Thymus (tissue), 14 donors: ENCODE data around the gene RAN. TPM values are rescaled to one million over a fixed set of nuclear protein-coding genes. Genes with fewer than 3 reads are reported as not detected.

Experiments
- DNase-seq, 9 donors: peaks; one replicate each; pipeline ENCODE4 v3.0.0-alpha.2; 2013; ENCODE audit warnings: low spot score in 9 of 9, low read depth in 6 of 9, missing footprints in 1 of 9
- H3K27ac ChIP-seq, 2 donors: one replicate each; pipeline ENCODE4 v1.5.1; 2013; ENCODE audit warnings: control low read depth in 1 of 2, low read depth in 1 of 2, low read length in 1 of 2, mild to moderate bottlenecking in 1 of 2, moderate library complexity in 1 of 2
- H3K27me3 ChIP-seq, 2 donors: one replicate each; pipeline ENCODE4 v1.5.1; 2013; ENCODE audit warnings: low read length in 1 of 2; ENCODE audit not compliant: control insufficient read depth in 2 of 2, insufficient read depth in 1 of 2
- H3K36me3 ChIP-seq, 2 donors: one replicate each; pipeline ENCODE4 v1.5.1; 2013; ENCODE audit warnings: low read length in 1 of 2, mild to moderate bottlenecking in 1 of 2, moderate library complexity in 1 of 2; ENCODE audit not compliant: control insufficient read depth in 2 of 2, insufficient read depth in 2 of 2
- H3K4me1 ChIP-seq, 2 donors: one replicate each; pipeline ENCODE4 v1.5.1; 2013; ENCODE audit warnings: low read length in 2 of 2; ENCODE audit not compliant: control insufficient read depth in 2 of 2, insufficient read depth in 2 of 2
- H3K4me3 ChIP-seq, 2 donors: one replicate each; pipeline ENCODE4 v1.5.1; 2013; ENCODE audit warnings: low read length in 2 of 2, control low read depth in 1 of 2, mild to moderate bottlenecking in 1 of 2
- H3K9me3 ChIP-seq, 2 donors: one replicate each; pipeline ENCODE4 v1.5.1; 2013; ENCODE audit warnings: low read length in 1 of 2, mild to moderate bottlenecking in 1 of 2; ENCODE audit not compliant: control insufficient read depth in 2 of 2, insufficient read depth in 1 of 2
- WGBS: extraction: QIAGEN DNeasy Blood & Tissue Kit; methylation state at CpG from one replicate; pipeline ENCODE4 v1.1.7; 2013; 5-methylcytosine and 5-hydroxymethylcytosine counted together
- long read RNA-seq, 10 donors: transcript quantifications; one replicate each; lab custom pipeline, GENCODE V29; 2026
- polyA plus RNA-seq: library from polyadenylated mRNA; stranded (reverse); fragments of 200-250 nt; gene quantifications from one replicate; pipeline ENCODE4 v1.2.3, GENCODE V29; 2013
- total RNA-seq: library from RNA; stranded (reverse); fragments of 120-200 nt; gene quantifications from one replicate; pipeline ENCODE4 v1.2.4, GENCODE V29; 2013
- donor health status: healthy.

RAN gene
- total RNA-seq, result 1,047 TPM
- polyA plus RNA-seq, result 295 TPM
- long read RNA-seq, donor 1, transcript RAN-212 (7 exons, 2,661 nt), result major isoform, 32 of 35 reads
- long read RNA-seq, donor 1, partial matches to known transcripts, result 0 of 35 reads
- long read RNA-seq, donor 1, other reads (novel, unspliced or antisense), result 0 of 35 reads
- long read RNA-seq, donor 2, result 0 reads
- long read RNA-seq, donor 3, transcript RAN-203 (6 exons, 2,455 nt), result minor isoform, 9 of 679 reads
- long read RNA-seq, donor 3, transcript RAN-212 (7 exons, 2,661 nt), result major isoform, 444 of 679 reads
- long read RNA-seq, donor 3, transcript RAN-202 (6 exons, 1,530 nt), result minor isoform, 47 of 679 reads
- long read RNA-seq, donor 3, partial matches to known transcripts, result 153 of 679 reads
- long read RNA-seq, donor 3, other reads (novel, unspliced or antisense), result 22 of 679 reads
- long read RNA-seq, donor 4, transcript RAN-212 (7 exons, 2,661 nt), result major isoform, 138 of 659 reads
- long read RNA-seq, donor 4, transcript RAN-202 (6 exons, 1,530 nt), result minor isoform, 19 of 659 reads
- long read RNA-seq, donor 4, partial matches to known transcripts, result 494 of 659 reads
- long read RNA-seq, donor 4, other reads (novel, unspliced or antisense), result 5 of 659 reads
- long read RNA-seq, donor 5, transcript RAN-202 (6 exons, 1,530 nt), result minor isoform, 45 of 763 reads
- long read RNA-seq, donor 5, transcript RAN-203 (6 exons, 2,455 nt), result minor isoform, 12 of 763 reads
- long read RNA-seq, donor 5, transcript RAN-212 (7 exons, 2,661 nt), result major isoform, 491 of 763 reads
- long read RNA-seq, donor 5, partial matches to known transcripts, result 181 of 763 reads
- long read RNA-seq, donor 5, other reads (novel, unspliced or antisense), result 31 of 763 reads
- long read RNA-seq, donor 6, transcript RAN-203 (6 exons, 2,455 nt), result minor isoform, 11 of 423 reads
- long read RNA-seq, donor 6, transcript RAN-212 (7 exons, 2,661 nt), result major isoform, 197 of 423 reads
- long read RNA-seq, donor 6, transcript RAN-202 (6 exons, 1,530 nt), result minor isoform, 34 of 423 reads
- long read RNA-seq, donor 6, partial matches to known transcripts, result 172 of 423 reads
- long read RNA-seq, donor 6, other reads (novel, unspliced or antisense), result 7 of 423 reads
- long read RNA-seq, donor 7, transcript RAN-203 (6 exons, 2,455 nt), result minor isoform, 24 of 1,182 reads
- long read RNA-seq, donor 7, transcript RAN-202 (6 exons, 1,530 nt), result minor isoform, 34 of 1,182 reads
- long read RNA-seq, donor 7, transcript RAN-212 (7 exons, 2,661 nt), result major isoform, 315 of 1,182 reads
- long read RNA-seq, donor 7, partial matches to known transcripts, result 793 of 1,182 reads
- long read RNA-seq, donor 7, other reads (novel, unspliced or antisense), result 16 of 1,182 reads
- long read RNA-seq, donor 8, transcript RAN-203 (6 exons, 2,455 nt), result minor isoform, 5 of 329 reads
- long read RNA-seq, donor 8, transcript RAN-202 (6 exons, 1,530 nt), result minor isoform, 13 of 329 reads
- long read RNA-seq, donor 8, transcript RAN-212 (7 exons, 2,661 nt), result major isoform, 117 of 329 reads
- long read RNA-seq, donor 8, partial matches to known transcripts, result 194 of 329 reads
- long read RNA-seq, donor 8, other reads (novel, unspliced or antisense), result 0 of 329 reads
- long read RNA-seq, donor 9, transcript RAN-202 (6 exons, 1,530 nt), result minor isoform, 37 of 757 reads
- long read RNA-seq, donor 9, transcript RAN-212 (7 exons, 2,661 nt), result major isoform, 245 of 757 reads
- long read RNA-seq, donor 9, transcript RAN-203 (6 exons, 2,455 nt), result minor isoform, 9 of 757 reads
- long read RNA-seq, donor 9, partial matches to known transcripts, result 452 of 757 reads
- long read RNA-seq, donor 9, other reads (novel, unspliced or antisense), result 12 of 757 reads
- long read RNA-seq, donor 10, transcript RAN-212 (7 exons, 2,661 nt), result major isoform, 200 of 703 reads
- long read RNA-seq, donor 10, transcript RAN-202 (6 exons, 1,530 nt), result minor isoform, 19 of 703 reads
- long read RNA-seq, donor 10, transcript RAN-203 (6 exons, 2,455 nt), result minor isoform, 8 of 703 reads
- long read RNA-seq, donor 10, partial matches to known transcripts, result 456 of 703 reads
- long read RNA-seq, donor 10, other reads (novel, unspliced or antisense), result 17 of 703 reads

DNA sequence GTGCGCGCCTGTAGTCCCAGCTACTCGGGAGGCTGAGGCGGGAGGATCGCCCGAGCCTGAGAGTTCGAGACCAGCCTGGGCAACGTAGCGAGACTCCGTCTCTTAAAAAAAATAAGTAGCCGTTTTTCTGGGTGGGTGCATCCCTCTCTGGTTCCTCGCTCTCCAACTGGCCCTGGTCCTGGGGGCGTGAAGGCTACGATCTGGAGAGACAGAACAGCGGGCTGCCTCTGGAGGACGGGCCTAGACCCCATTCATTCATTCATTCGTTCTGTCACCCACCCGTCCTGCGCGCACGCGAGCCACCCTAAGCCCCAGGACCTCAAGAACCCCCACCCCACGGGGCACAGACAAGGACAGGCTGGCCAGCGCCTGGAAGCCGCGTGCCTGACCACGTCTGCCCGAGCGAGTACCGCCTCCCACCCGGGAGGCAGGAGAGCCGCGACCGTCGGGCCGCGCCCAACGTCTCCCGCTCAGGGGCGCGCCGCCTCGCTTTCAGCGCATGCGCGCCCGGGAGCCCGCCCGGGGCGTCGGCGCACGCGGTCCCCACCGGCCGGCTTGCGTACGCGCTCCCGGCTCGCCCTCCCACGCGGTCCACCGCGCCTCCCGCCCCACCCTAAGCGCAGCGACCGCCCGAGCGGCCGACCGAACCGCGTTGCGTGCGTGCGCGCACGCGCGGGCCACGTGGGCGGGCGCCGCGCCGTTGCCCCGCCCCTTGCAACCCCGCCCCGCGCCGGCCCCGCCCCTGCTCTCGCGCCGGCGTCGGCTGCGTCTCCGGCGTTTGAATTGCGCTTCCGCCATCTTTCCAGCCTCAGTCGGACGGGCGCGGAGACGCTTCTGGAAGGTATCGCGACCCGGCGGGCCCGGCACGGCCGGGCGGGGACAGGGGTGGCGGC is at the start of gene RAN:
Gene RAN, plus strand, starts transcription at position 781 of the 893 bp plus-strand sequence. CDS start 528 bp downstream, outside the sequence.
- Histone ChIP-seq H3K4me3 (peak within 1 kb of the TSS; percentile 76 to 87), H3K36me3 (peaks cover 20 to 39% of the 10 kb centered on the region in 2 donors), H3K27ac (peak within 1 kb of the TSS; percentile 81 to 90), H3K9me3 (no peaks in the 10 kb centered on the region), H3K4me1 (peaks cover 6 to 25% of the 10 kb centered on the region in 2 donors), H3K27me3 (no peaks in the 10 kb centered on the region)
- WGBS, result 4% methylated on average over 118 of the region's 118 CpGs
- peak; percentile 39 to 90 (median 78) for DNase-seq

DNA sequence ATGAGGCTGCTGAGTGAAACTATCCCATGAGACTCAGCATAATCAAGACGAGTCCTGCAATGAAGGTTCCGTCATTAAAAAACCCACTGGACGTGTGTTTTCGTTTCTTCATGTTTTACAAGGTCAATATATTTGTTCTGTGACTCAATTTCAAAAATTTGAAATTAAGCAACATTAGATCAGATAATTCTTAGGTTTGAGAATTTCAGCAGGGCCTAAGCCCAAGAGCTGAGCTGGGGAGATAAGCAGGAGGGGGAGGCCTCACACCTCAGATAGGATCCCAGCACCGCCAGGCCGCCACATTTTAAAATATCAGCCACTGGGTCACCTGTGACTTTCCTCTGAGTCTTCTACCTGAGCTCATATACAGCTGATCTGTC is 46.1 kb upstream of the RAN start:
- WGBS, result 97% methylated on average over 6 of the region's 6 CpGs
- DNase-seq, result no peak
- no peak overlapping the region for H3K4me3 ChIP-seq

DNA sequence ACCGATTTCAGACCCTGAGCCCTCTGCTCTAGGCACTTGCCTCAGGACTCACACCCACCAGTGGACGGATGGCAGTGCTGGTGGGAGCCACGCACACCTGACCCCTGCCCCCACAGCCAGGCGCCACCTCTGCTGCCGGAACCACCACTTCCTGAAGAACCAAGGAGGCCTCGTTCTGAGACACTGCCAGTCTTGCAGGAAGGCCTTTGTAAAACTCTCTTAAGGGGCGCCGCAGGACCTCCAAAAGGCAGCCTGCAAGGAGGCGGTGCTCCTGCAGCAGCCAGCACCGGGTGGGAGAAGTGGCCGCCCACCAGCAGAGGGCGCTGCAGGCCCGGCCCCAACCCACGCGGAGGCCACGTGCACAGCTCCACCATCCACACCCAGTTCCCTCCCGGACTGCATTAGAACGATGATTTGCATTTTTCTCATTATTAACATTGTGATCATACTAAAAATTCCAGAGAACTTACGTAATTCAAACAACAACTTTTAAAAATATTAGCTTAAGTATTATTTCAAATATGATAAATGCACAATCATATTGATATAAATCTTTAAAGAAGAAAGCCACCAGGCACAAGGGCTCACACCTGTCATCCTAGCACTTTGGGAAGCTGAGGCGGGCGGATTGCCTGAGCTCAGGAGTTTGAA is 45.6 kb upstream of the RAN start:
- Histone ChIP-seq H3K27ac (peak overlapping the region; percentile 8 to 20), H3K4me1 (peaks cover 3 to 18% of the 10 kb centered on the region in 2 donors)
- WGBS, result 71% methylated on average over 21 of the region's 21 CpGs

More for the DNA sequence above, 46.1 kb upstream of the RAN start:
- Histone ChIP-seq H3K27ac (peak overlapping the region; percentile 8 to 20), H3K27me3 (no peaks in the 10 kb centered on the region), H3K4me1 (peaks cover 3 to 18% of the 10 kb centered on the region in 2 donors), H3K9me3 (no peaks in the 10 kb centered on the region), H3K36me3 (peaks cover 6 to 12% of the 10 kb centered on the region in 2 donors)

DNA sequence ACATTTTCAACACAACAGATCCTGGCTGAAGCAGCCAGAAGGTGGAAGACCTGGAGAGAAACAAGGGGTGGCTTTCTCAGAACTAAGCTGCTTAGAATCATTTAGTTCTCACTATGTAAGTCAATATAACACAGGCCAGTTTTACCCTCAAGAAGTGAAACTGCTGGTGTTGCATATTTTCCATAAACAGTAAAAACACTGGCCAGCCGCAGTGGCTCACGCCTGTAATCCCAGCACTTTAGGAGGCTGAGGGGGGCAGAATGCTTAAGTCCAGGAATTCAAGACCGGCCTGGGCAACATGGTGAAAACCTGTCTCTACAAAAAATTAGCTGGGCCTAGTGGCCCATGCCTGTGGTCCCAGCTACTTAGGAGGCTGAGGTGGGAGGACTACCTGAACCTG is 44.4 kb upstream of the RAN start:
- H3K4me1 ChIP-seq, result peaks cover 3 to 18% of the 10 kb centered on the region in 2 donors
- DNase-seq, result no peak
- no peaks in the 10 kb centered on the region for H3K27me3 ChIP-seq
- H3K9me3 ChIP-seq, result no peaks in the 10 kb centered on the region
- peaks cover 0 to 10% of the 10 kb centered on the region in 2 donors for H3K36me3 ChIP-seq
- 94% methylated on average over 3 of the region's 3 CpGs for whole genome bisulfite sequencing
- no peak overlapping the region for H3K4me3 ChIP-seq
- no peak overlapping the region for H3K27ac ChIP-seq

More for the DNA sequence above, 45.6 kb upstream of the RAN start:
- Histone ChIP-seq H3K36me3 (peaks cover 5 to 10% of the 10 kb centered on the region in 2 donors), H3K27me3 (no peaks in the 10 kb centered on the region), H3K9me3 (no peaks in the 10 kb centered on the region), H3K4me3 (no peak overlapping the region)
- DNase-seq, result peak in 3 of 9 donors; percentile 50 to 64 (median 58)

DNA sequence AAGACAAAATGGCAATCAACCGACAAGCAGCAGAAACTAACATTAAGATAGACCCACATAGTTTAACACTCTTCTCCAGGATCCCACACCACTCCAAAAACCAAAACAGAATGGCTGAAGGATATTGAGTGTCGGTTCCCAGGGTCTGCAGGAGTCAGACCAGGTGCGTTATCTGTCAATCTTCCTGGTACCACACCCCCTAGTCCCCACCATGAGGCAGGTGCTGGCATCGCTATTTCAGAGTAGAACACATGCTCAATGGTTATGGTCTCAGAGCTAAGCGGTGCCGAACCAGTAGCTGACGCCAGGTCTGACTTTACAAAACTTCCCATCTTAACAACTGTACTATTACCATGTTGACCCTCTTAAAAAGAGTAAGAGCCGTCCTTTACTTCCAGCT is 43.0 kb upstream of the RAN start:
- no peak overlapping the region for H3K27ac ChIP-seq
- H3K27me3 ChIP-seq, result no peaks in the 10 kb centered on the region
- no peaks in the 10 kb centered on the region for H3K36me3 ChIP-seq
- H3K4me3 ChIP-seq, result no peak overlapping the region
- peaks cover 3 to 18% of the 10 kb centered on the region in 2 donors for H3K4me1 ChIP-seq
- DNase-seq, result no peak
- 94% methylated on average over 8 of the region's 8 CpGs for WGBS
- no peaks in the 10 kb centered on the region for H3K9me3 ChIP-seq

DNA sequence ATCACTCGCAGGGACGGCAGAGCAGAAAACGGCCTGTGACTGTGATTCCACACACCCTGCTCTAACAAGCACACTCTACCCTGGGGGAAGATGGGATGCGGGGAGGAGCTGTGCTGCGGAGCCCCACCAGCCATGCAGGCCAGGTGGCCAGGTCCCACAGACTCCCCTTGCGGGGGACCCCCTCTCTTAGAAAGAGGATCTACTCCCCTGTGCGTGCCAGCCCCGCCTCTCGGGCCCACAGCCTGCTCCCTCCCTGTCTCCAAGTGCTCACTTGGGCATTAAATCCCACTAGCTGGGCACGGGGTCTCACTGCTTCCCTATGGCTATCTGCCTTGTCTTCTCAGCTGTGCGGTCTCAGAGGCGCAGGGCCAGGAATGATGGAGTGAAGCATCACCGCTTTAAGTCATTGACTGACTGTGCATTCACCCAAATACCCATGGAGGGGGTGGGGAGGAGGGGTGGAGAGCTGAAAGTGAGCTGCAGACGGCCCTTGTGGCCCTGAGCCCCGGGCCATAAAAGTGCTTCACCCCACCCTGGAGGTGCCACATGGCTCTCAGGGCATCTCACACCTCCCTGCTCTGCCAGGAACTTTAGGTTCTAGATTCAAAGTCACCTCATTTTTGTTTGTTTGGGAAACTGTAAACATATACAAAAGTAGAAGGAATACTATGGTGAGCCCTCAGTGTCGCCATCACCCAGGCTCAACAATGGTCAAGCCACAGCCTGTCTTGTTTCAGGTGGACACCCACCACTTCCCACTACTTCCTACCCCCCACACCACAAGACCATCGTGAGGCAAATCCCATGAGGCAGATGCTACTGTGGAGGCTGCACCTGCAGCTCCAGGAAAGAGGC is 42.2 kb upstream of the RAN start:
- DNase-seq, result no peak
- Histone ChIP-seq H3K27me3 (no peaks in the 10 kb centered on the region), H3K4me1 (peaks cover 3 to 18% of the 10 kb centered on the region in 2 donors), H3K27ac (no peak overlapping the region), H3K9me3 (no peaks in the 10 kb centered on the region), H3K4me3 (no peak overlapping the region), H3K36me3 (no peaks in the 10 kb centered on the region)
- WGBS, result 90% methylated on average over 17 of the region's 17 CpGs
